Thymus (tissue), 11 donors: Measurements from ENCODE around the gene ATP10A. TPM values are rescaled to one million over a fixed set of nuclear protein-coding genes. Genes with fewer than 3 reads are reported as not detected.

Source experiments
- DNase-seq, 9 donors: peaks; one replicate each; pipeline ENCODE4 v3.0.0-alpha.2; 2013; ENCODE audit warnings: low spot score in 9 of 9, low read depth in 6 of 9, missing footprints in 1 of 9
- H3K27ac ChIP-seq, 2 donors: one replicate each; pipeline ENCODE4 v1.5.1; 2013; ENCODE audit warnings: control low read depth in 1 of 2, low read depth in 1 of 2, low read length in 1 of 2, mild to moderate bottlenecking in 1 of 2, moderate library complexity in 1 of 2
- H3K27me3 ChIP-seq, 2 donors: one replicate each; pipeline ENCODE4 v1.5.1; 2013; ENCODE audit warnings: low read length in 1 of 2; ENCODE audit not compliant: control insufficient read depth in 2 of 2, insufficient read depth in 1 of 2
- H3K36me3 ChIP-seq, 2 donors: one replicate each; pipeline ENCODE4 v1.5.1; 2013; ENCODE audit warnings: low read length in 1 of 2, mild to moderate bottlenecking in 1 of 2, moderate library complexity in 1 of 2; ENCODE audit not compliant: control insufficient read depth in 2 of 2, insufficient read depth in 2 of 2
- H3K4me1 ChIP-seq, 2 donors: one replicate each; pipeline ENCODE4 v1.5.1; 2013; ENCODE audit warnings: low read length in 2 of 2; ENCODE audit not compliant: control insufficient read depth in 2 of 2, insufficient read depth in 2 of 2
- H3K4me3 ChIP-seq, 2 donors: one replicate each; pipeline ENCODE4 v1.5.1; 2013; ENCODE audit warnings: low read length in 2 of 2, control low read depth in 1 of 2, mild to moderate bottlenecking in 1 of 2
- H3K9me3 ChIP-seq, 2 donors: one replicate each; pipeline ENCODE4 v1.5.1; 2013; ENCODE audit warnings: low read length in 1 of 2, mild to moderate bottlenecking in 1 of 2; ENCODE audit not compliant: control insufficient read depth in 2 of 2, insufficient read depth in 1 of 2
- WGBS: extraction: QIAGEN DNeasy Blood & Tissue Kit; methylation state at CpG from one replicate; pipeline ENCODE4 v1.1.7; 2013; 5-methylcytosine and 5-hydroxymethylcytosine counted together
- polyA plus RNA-seq: library from polyadenylated mRNA; stranded (reverse); fragments of 200-250 nt; gene quantifications from one replicate; pipeline ENCODE4 v1.2.3, GENCODE V29; 2013
- total RNA-seq: library from RNA; stranded (reverse); fragments of 120-200 nt; gene quantifications from one replicate; pipeline ENCODE4 v1.2.4, GENCODE V29; 2013
- donor health status: healthy.

ATP10A gene
- total and polyA plus RNA-seq, 2 donors: 2.4 to 2.6 TPM

GRCh38 chr15:25787855-25788520 is 75.1 kb downstream of the ATP10A start:
- 82% methylated on average over 13 of the region's 13 CpGs for WGBS
- Histone ChIP-seq H3K27me3 (no peaks in the 10 kb centered on the region), H3K4me1 (no peaks in the 10 kb centered on the region), H3K4me3 (no peak overlapping the region), H3K27ac (no peak overlapping the region), H3K36me3 (no peaks in the 10 kb centered on the region), H3K9me3 (no peaks in the 10 kb centered on the region)
- no peak for DNase-seq

- H3K27ac ChIP-seq: no peak overlapping the region
- no peaks in the 10 kb centered on the region for H3K27me3 ChIP-seq
- no peaks in the 10 kb centered on the region for H3K36me3 ChIP-seq
- H3K4me1 ChIP-seq: no peaks in the 10 kb centered on the region
- 96% methylated on average over 2 of the region's 2 CpGs for WGBS
- no peak for DNase-seq
- H3K4me3 ChIP-seq: no peak overlapping the region
- no peaks in the 10 kb centered on the region for H3K9me3 ChIP-seq
Measured at GRCh38 chr15:25787381-25787780, 75.7 kb downstream of the ATP10A start.

GRCh38 chr15:25786040-25786439 is 77.1 kb downstream of the ATP10A start:
- Histone ChIP-seq H3K27me3 (no peaks in the 10 kb centered on the region), H3K4me3 (no peak overlapping the region), H3K27ac (no peak overlapping the region), H3K9me3 (no peaks in the 10 kb centered on the region), H3K4me1 (no peaks in the 10 kb centered on the region), H3K36me3 (no peaks in the 10 kb centered on the region)
- WGBS: 98% methylated on average over 14 of the region's 14 CpGs
- no peak for DNase-seq

GRCh38 chr15:25785641-25786025 is 77.5 kb downstream of the ATP10A start:
- no peak for DNase-seq
- no peak overlapping the region for H3K27ac ChIP-seq
- H3K9me3 ChIP-seq: no peaks in the 10 kb centered on the region
- WGBS: 75% methylated on average over 9 of the region's 9 CpGs
- no peaks in the 10 kb centered on the region for H3K4me1 ChIP-seq
- H3K27me3 ChIP-seq: no peaks in the 10 kb centered on the region
- no peak overlapping the region for H3K4me3 ChIP-seq
- H3K36me3 ChIP-seq: no peaks in the 10 kb centered on the region

GRCh38 chr15:25784876-25785640 is 78.1 kb downstream of the ATP10A start:
- H3K4me1 ChIP-seq: no peaks in the 10 kb centered on the region
- H3K36me3 ChIP-seq: no peaks in the 10 kb centered on the region
- H3K9me3 ChIP-seq: no peaks in the 10 kb centered on the region
- H3K27ac ChIP-seq: no peak overlapping the region
- no peak overlapping the region for H3K4me3 ChIP-seq
- H3K27me3 ChIP-seq: no peaks in the 10 kb centered on the region
- no peak for DNase-seq
- 96% methylated on average over 17 of the region's 17 CpGs for WGBS

GRCh38 chr15:25783607-25784540 is 79.3 kb downstream of the ATP10A start:
- DNase-seq: peak in 2 of 9 donors; percentile 24 to 38
- H3K36me3 ChIP-seq: no peaks in the 10 kb centered on the region
- no peak overlapping the region for H3K27ac ChIP-seq
- H3K9me3 ChIP-seq: no peaks in the 10 kb centered on the region
- WGBS: 88% methylated on average over 19 of the region's 19 CpGs
- no peaks in the 10 kb centered on the region for H3K27me3 ChIP-seq
- peaks cover 0 to 3% of the 10 kb centered on the region in 2 donors for H3K4me1 ChIP-seq
- no peak overlapping the region for H3K4me3 ChIP-seq

GRCh38 chr15:25783134-25783533 is 80.0 kb downstream of the ATP10A start:
- no peak overlapping the region for H3K27ac ChIP-seq
- H3K4me3 ChIP-seq: no peak overlapping the region
- H3K27me3 ChIP-seq: no peaks in the 10 kb centered on the region
- H3K9me3 ChIP-seq: no peaks in the 10 kb centered on the region
- no peaks in the 10 kb centered on the region for H3K36me3 ChIP-seq
- H3K4me1 ChIP-seq: peaks cover 0 to 6% of the 10 kb centered on the region in 2 donors
- no peak for DNase-seq
- WGBS: 96% methylated on average over 3 of the region's 3 CpGs

GRCh38 chr15:25780479-25781255 is 82.5 kb downstream of the ATP10A start:
- Histone ChIP-seq H3K27ac (no peak overlapping the region), H3K27me3 (no peaks in the 10 kb centered on the region), H3K4me1 (peaks cover 0 to 7% of the 10 kb centered on the region in 2 donors), H3K9me3 (no peaks in the 10 kb centered on the region), H3K4me3 (no peak overlapping the region), H3K36me3 (no peaks in the 10 kb centered on the region)
- WGBS: 94% methylated on average over 28 of the region's 28 CpGs
- no peak for DNase-seq
